GM10266 (cell line): ENCODE data around the gene SPNS3.

Experiments used
- DNase-seq: peaks from one replicate; pipeline ENCODE4 v3.0.0; 2012; ENCODE audit errors: extremely low spot score
- TF ChIP-seq, protein P1 (sequence below): IDR thresholded peaks from 2 replicates; pipeline ENCODE4 v1.5.1; 2012; ENCODE audit warnings: mild to moderate bottlenecking, low read depth; ENCODE audit not compliant: control insufficient read depth, insufficient read depth; ENCODE audit errors: missing control alignments

SPNS3 gene

DNA sequence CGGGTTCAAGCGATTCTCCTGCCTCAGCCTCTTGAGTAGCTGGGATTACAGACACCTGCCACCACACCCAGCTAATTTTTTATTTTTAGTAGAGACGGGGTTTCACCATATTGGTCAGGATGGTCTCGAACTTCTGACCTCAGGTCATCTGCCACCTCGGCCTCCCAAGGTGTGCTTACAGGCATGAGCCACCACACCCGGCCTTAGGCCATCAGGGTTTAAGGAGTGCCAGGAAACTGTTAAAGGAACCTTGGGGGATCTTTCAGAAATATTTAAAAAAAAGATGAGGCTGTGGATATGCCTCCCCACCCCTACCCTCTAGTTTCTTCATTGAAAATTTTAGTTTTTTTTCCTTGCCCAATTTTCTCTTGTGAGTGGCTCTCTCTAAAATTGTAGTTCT is 35.9 kb upstream of the SPNS3 start:
- TF ChIP-seq, protein P1, sequence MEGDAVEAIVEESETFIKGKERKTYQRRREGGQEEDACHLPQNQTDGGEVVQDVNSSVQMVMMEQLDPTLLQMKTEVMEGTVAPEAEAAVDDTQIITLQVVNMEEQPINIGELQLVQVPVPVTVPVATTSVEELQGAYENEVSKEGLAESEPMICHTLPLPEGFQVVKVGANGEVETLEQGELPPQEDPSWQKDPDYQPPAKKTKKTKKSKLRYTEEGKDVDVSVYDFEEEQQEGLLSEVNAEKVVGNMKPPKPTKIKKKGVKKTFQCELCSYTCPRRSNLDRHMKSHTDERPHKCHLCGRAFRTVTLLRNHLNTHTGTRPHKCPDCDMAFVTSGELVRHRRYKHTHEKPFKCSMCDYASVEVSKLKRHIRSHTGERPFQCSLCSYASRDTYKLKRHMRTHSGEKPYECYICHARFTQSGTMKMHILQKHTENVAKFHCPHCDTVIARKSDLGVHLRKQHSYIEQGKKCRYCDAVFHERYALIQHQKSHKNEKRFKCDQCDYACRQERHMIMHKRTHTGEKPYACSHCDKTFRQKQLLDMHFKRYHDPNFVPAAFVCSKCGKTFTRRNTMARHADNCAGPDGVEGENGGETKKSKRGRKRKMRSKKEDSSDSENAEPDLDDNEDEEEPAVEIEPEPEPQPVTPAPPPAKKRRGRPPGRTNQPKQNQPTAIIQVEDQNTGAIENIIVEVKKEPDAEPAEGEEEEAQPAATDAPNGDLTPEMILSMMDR, result no peak
- no peak for DNase-seq

DNA sequence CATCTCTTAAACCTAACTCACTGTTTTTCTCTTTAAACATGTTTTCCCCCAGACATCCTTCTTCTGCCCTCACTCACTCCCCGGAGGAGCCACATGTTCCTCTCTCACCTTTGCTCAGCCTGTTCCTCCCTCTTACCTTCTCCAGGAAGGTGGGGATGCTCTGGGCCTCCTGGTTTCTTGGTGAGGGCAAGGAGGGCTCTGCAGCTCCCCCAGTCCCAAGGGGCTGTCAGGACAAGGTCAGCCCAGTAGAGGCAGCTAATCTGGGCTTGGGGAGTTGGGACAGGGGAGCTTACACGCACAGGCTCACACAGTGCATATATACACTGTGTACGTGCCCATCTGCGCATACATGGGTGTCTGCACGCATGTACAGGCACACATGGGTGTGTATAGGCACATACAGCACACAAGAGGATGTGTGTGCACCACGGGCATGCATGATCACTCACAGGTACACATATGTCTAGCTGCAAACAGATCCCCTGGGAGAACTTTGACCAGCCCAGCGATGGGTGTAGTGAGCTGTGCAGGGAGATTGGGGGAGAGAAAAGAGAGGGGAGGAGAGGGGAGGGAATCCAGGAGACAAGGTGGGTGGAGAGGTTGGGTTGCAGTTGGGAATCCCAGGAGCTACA is 28.6 kb upstream of the SPNS3 start:
- no peak for DNase-seq
- TF ChIP-seq, protein P1, result no peak

DNA sequence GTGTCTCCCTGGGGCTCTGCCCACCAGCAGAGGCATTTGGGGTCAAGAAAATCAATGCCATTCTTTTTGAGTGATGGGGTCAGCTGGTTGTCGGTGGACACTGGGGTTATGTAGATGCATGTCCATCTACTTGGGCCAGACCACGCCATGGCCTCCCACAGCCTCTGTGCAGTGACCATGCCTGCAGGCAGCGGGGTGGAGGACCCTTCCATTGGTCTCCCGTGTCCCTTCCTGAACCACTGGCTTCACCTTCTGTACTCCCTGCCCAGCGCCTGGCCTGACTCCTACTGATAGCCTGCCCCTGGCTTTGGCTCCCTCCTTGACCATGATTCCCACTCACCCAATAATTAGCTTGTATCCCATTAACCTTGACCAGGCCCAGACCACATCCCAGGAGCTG is 28.0 kb upstream of the SPNS3 start:
- DNase-seq, result no peak
- TF ChIP-seq, protein P1, result no peak

DNA sequence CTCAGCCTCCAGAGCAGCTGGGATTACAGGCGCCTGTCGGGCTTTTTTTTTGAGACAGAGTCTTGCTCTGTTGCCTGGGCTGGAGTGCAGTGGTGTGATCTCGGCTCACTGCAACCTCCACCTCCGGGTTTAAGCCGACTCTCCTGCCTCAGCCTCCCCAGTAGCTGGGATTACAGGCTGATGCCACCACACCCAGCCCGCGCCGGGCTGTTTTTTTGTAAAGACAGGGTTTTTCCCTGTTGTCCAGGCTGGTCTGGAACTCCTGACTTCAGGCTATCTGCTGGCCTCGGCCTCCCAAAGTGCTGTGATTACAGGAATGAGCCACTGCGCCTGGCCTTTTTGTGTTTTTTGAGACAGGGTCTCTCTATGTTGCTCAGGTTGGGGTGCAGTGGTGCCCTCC is 27.4 kb upstream of the SPNS3 start:
- DNase-seq, result no peak
- TF ChIP-seq, protein P1, result peak; percentile 8

DNA sequence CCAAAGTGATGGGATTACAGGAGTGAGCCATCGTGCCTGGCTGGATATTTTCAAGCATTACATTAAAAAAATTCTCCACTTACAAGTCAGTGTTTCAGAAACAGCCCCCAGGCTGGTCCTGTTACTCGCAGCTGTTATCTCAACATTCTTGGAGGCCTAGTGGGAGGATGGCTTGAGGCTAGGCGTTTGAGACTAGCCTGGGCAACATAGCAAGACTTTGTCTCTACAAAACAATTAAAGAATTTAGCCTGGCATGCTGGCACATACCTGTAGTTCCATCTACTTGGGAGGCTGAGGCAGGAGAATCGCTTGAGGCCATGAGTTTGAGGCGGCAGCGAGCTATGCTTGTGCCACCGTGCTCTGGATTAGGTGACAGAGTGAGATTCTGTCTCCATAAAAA is 26.5 kb upstream of the SPNS3 start:
- TF ChIP-seq, protein P1, result no peak
- no peak for DNase-seq

DNA sequence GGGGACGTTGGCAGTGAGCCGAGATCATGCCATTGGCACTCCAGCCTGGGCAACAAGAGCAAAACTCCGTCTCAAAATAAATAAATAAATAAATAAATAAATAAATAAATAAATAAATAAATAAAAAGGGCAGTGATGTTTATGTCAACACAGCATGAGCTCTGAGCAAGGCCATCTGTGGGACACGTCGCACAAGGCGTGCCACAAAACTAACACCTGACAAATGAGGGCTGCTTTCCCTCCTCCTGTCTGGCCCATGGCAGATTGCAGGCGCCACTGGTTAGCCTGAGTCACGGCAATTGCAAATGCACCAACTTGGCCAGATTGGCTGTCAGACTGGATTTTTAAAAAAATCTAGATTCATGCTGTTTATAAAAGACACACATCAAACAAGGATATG is 25.9 kb upstream of the SPNS3 start:
- DNase-seq, result no peak
- TF ChIP-seq, protein P1, result no peak

DNA sequence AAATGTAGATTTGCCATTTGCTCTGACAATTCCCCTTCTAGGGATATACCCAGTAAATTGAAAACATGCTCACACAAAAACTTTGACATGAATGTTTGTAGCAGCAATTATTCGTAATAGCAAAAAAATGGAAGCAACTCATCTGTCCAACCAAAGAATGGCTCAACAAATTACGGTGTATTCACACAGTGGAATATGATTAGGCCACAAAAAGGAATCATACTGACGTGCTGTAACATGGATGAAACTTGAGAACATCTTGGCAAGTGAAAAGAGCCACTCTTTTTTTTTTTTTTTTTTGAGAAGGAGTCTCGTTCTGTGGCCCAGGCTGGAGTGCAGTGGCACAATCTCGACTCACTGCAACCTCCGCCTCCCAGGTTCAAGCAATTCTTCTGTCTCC is 24.1 kb upstream of the SPNS3 start:
- TF ChIP-seq, protein P1, result no peak
- DNase-seq, result no peak
